Measurements from ENCODE around the gene AFF2. TPM values are rescaled to one million over a fixed set of nuclear protein-coding genes. Genes with fewer than 3 reads are reported as not detected.

The AFF2 gene
- 0.16 and 0.38 TPM in 2 replicates for total RNA-seq

GRCh38 chrX:148500423-148501385 is at the start of gene AFF2:
AFF2 (plus strand) TSS chrX:148500617; CDS start chrX:148501098, 481 bp downstream.

All from mesangial cell (primary cell).